GM20431 (cell line): ENCODE results near the gene XPO6.

Experiments
- in situ Hi-C: fragments of 300-500 bp; cut with MseI, MboI; formaldehyde crosslinking; loops from one replicate; pipeline ENCODE4 v1.15.0; 2020; ENCODE audit warnings: low sequenced_read_pairs; ENCODE audit not compliant: unreplicated experiment

XPO6 gene

GRCh38 chr16:28072087-28072486, 139.7 kb downstream of the XPO6 start:
- in situ Hi-C loops: no loop called here

GRCh38 chr16:28069971-28070794, 141.6 kb downstream of the XPO6 start:
- in situ Hi-C loops: no loop called here

- in situ Hi-C loops: no loop called here
Observed at GRCh38 chr16:28068976-28069375, 142.8 kb downstream of the XPO6 start.

GRCh38 chr16:28067604-28068379, 144.0 kb downstream of the XPO6 start:
- in situ Hi-C loops: no loop called here

- in situ Hi-C loops: no loop called here
Observed at GRCh38 chr16:28064706-28065249, 147.0 kb downstream of the XPO6 start.

- in situ Hi-C loops: no loop called here
Observed at GRCh38 chr16:28064150-28064549, 147.6 kb downstream of the XPO6 start.

GRCh38 chr16:28063591-28064061, 148.1 kb downstream of the XPO6 start, which contains the start of gene GSG1L:
TSS of gene GSG1L (minus strand) at chr16:28063714. CDS start at chr16:28063424, 290 bp downstream.
- in situ Hi-C loops: no loop called here

GRCh38 chr16:28062847-28063521, 148.8 kb downstream of the XPO6 start:
- in situ Hi-C loops: no loop called here

- in situ Hi-C loops: no loop called here
Observed at GRCh38 chr16:28062261-28062846, 149.4 kb downstream of the XPO6 start.

- in situ Hi-C loops: no loop called here
Observed at GRCh38 chr16:28061352-28062101, 150.2 kb downstream of the XPO6 start.

GRCh38 chr16:28059841-28060575, 151.8 kb downstream of the XPO6 start:
- in situ Hi-C loops: no loop called here

GRCh38 chr16:28058839-28059589, 152.8 kb downstream of the XPO6 start:
- in situ Hi-C loops: no loop called here

GRCh38 chr16:28057949-28058348, 153.8 kb downstream of the XPO6 start:
- in situ Hi-C loops: no loop called here

GRCh38 chr16:28053461-28053860, 158.3 kb downstream of the XPO6 start:
- in situ Hi-C loops: no loop called here

GRCh38 chr16:28052274-28053128, 159.3 kb downstream of the XPO6 start:
- in situ Hi-C loops: no loop called here

GRCh38 chr16:28051486-28051885, 160.3 kb downstream of the XPO6 start:
- in situ Hi-C loops: no loop called here
